ENCODE data around the gene RGS8.

RGS8 gene

GRCh38 chr1:182688436-182689205 lies 4.2 kb upstream of the RGS8 start:
- WGBS (ENCODE audit: insufficient coverage) = 92% methylated on average over 6 of the region's 8 CpGs

GRCh38 chr1:182687361-182687760 lies 3.0 kb upstream of the RGS8 start:
- CTCF ChIA-PET = no interaction called here
- H3K9me3 ChIP-seq (ENCODE audit: control extremely low read depth in 1 of 5, control insufficient read depth in 4 of 5, insufficient read depth in 2 of 5, low read depth in 1 of 5, low read length in 4 of 5) = peaks cover 0 to 4% (median 2%) of the 10 kb centered on the region in 5 experiments
- POLR2A ChIA-PET = no interaction called here
- no peak overlapping the region for H3K4me3 ChIP-seq (ENCODE audit: control insufficient read depth in 1 of 7, extremely low read depth in 1 of 7, insufficient read depth in 4 of 7, low read depth in 2 of 7, low read length in 6 of 7)
- no peaks in the 10 kb centered on the region for H3K36me3 ChIP-seq (ENCODE audit: control insufficient read depth in 4 of 4, insufficient read depth in 4 of 4, low read length in 3 of 4)
- H3K27me3 ChIP-seq (replicated peaks in 2 of 5; ENCODE audit: control insufficient read depth in 4 of 5, insufficient read depth in 5 of 5, low read length in 4 of 5) = peaks cover 8 to 47% (median 27%) of the 10 kb centered on the region in 5 experiments
- no peak overlapping the region for H3K27ac ChIP-seq (ENCODE audit: insufficient read depth in 1 of 2, low read depth in 1 of 2, low read length in 2 of 2, poor library complexity in 1 of 2, severe bottlenecking in 2 of 2)
- H3K4me1 ChIP-seq (ENCODE audit: control extremely low read depth in 1 of 4, control insufficient read depth in 4 of 4, insufficient read depth in 4 of 4, low read length in 3 of 4) = no peaks in the 10 kb centered on the region
- no peak for DNase-seq

More at GRCh38 chr1:182688436-182689205, 4.2 kb upstream of the RGS8 start:
- Histone ChIP-seq H3K27ac (ENCODE audit: insufficient read depth in 1 of 2, low read depth in 1 of 2, low read length in 2 of 2, poor library complexity in 1 of 2, severe bottlenecking in 2 of 2) (no peak overlapping the region), H3K27me3 (replicated peaks in 2 of 5; ENCODE audit: control insufficient read depth in 4 of 5, insufficient read depth in 5 of 5, low read length in 4 of 5) (peaks cover 4 to 36% (median 21%) of the 10 kb centered on the region in 5 experiments), H3K36me3 (ENCODE audit: control insufficient read depth in 4 of 4, insufficient read depth in 4 of 4, low read length in 3 of 4) (no peaks in the 10 kb centered on the region), H3K9me3 (ENCODE audit: control extremely low read depth in 1 of 5, control insufficient read depth in 4 of 5, insufficient read depth in 2 of 5, low read depth in 1 of 5, low read length in 4 of 5) (peaks cover 0 to 4% (median 2%) of the 10 kb centered on the region in 5 experiments), H3K4me3 (ENCODE audit: control insufficient read depth in 1 of 7, extremely low read depth in 1 of 7, insufficient read depth in 4 of 7, low read depth in 2 of 7, low read length in 6 of 7) (no peak overlapping the region), H3K4me1 (ENCODE audit: control extremely low read depth in 1 of 4, control insufficient read depth in 4 of 4, insufficient read depth in 4 of 4, low read length in 3 of 4) (no peaks in the 10 kb centered on the region)
- ChIA-PET CTCF (interaction anchor here (0.7 kb wide), 1 partner anchor 8 kb away, joined by 3 read pairs; no protein-coding TSS in a partner anchor), POLR2A (no interaction called here)
- no peak for DNase-seq

DNA sequence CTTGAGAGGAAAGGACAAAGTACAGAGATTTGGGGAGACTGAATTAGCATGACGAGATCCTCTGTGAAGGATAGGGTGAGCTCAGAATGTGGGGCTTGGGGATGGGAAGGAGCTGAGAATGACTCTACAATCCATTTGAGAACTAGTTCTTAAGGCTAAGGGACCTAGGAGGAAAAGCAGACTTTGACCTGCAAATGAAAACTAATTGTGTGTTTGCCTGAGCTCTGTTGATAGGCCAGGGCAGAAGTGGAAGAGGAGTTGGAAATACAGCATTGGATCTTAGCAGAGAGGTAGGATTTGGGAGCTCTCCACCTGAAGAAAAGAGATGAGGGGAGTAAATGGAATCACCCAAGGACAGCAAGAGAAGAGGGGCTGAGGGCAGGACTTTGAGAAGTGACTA lies 2.1 kb upstream of the RGS8 start:
- ChIA-PET CTCF (interaction anchor here (1.7 to 2.1 kb wide), 2 partner anchors 10 to 13 kb away, joined by 5 to 7 read pairs; no protein-coding TSS in a partner anchor), POLR2A (no interaction called here)
- DNase-seq = no peak
- Histone ChIP-seq H3K27me3 (replicated peaks in 2 of 5; ENCODE audit: control insufficient read depth in 4 of 5, insufficient read depth in 5 of 5, low read length in 4 of 5) (peaks cover 12 to 50% (median 34%) of the 10 kb centered on the region in 5 experiments), H3K9me3 (ENCODE audit: control extremely low read depth in 1 of 5, control insufficient read depth in 4 of 5, insufficient read depth in 2 of 5, low read depth in 1 of 5, low read length in 4 of 5) (peaks cover 0 to 4% (median 2%) of the 10 kb centered on the region in 5 experiments), H3K36me3 (ENCODE audit: control insufficient read depth in 4 of 4, insufficient read depth in 4 of 4, low read length in 3 of 4) (no peaks in the 10 kb centered on the region), H3K4me1 (ENCODE audit: control extremely low read depth in 1 of 4, control insufficient read depth in 4 of 4, insufficient read depth in 4 of 4, low read length in 3 of 4) (no peaks in the 10 kb centered on the region), H3K27ac (ENCODE audit: insufficient read depth in 1 of 2, low read depth in 1 of 2, low read length in 2 of 2, poor library complexity in 1 of 2, severe bottlenecking in 2 of 2) (no peak overlapping the region), H3K4me3 (ENCODE audit: control insufficient read depth in 1 of 7, extremely low read depth in 1 of 7, insufficient read depth in 4 of 7, low read depth in 2 of 7, low read length in 6 of 7) (no peak overlapping the region)
- WGBS (ENCODE audit: insufficient coverage) = 100% methylated on average over 1 of the region's 1 CpG

GRCh38 chr1:182685215-182685614 lies 828 bp upstream of the RGS8 start:
- CTCF ChIA-PET = interaction anchor here (1.1 to 2.1 kb wide), 3 partner anchors 9 to 82 kb away, joined by 3 to 7 read pairs (median 5); no protein-coding TSS in a partner anchor
- POLR2A ChIA-PET = interaction anchor here (0.6 kb wide), 1 partner anchor 10 kb away, joined by 5 read pairs; no protein-coding TSS in a partner anchor
- WGBS (ENCODE audit: insufficient coverage) = 79% methylated on average over 4 of the region's 4 CpGs

DNA sequence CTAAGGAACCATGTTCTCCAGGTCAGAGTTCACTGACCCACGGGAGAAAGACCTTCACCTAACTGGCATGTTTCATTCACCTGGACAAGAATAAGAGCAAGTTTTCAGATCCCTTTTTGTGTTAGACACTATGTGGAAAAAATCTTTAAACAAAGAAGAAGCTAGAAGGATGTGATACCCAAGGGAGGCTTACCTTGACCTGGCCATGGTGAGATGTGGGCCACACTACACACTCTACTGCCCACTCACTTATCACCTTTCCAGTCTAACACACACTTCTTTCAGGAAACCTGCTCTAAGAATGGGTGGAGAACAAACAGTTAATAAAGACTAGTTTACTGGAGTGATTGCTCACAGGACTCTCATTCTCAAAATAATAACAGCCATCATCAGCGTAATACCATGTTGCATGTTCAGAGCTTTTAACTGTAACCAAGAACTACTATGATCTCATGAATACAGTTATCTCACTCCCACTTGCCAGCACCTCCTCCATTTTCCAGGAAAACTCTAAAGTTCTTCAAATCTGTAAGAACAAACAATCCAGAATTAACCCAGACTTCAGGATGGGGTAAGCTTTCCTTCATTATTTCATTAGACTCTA lies 1.4 kb downstream of the RGS8 start:
- H3K27ac ChIP-seq (ENCODE audit: insufficient read depth in 1 of 2, low read depth in 1 of 2, low read length in 2 of 2, poor library complexity in 1 of 2, severe bottlenecking in 2 of 2) = no peak overlapping the region
- H3K4me1 ChIP-seq (ENCODE audit: control extremely low read depth in 1 of 4, control insufficient read depth in 4 of 4, insufficient read depth in 4 of 4, low read length in 3 of 4) = no peaks in the 10 kb centered on the region
- H3K4me3 ChIP-seq (ENCODE audit: control insufficient read depth in 1 of 7, extremely low read depth in 1 of 7, insufficient read depth in 4 of 7, low read depth in 2 of 7, low read length in 6 of 7) = no peak overlapping the region
- ChIA-PET CTCF (interaction anchor here (0.8 kb wide), 1 partner anchor 7 kb away, joined by 3 read pairs; no protein-coding TSS in a partner anchor), POLR2A (interaction anchor here (0.6 kb wide), 1 partner anchor 92 kb away, joined by 3 read pairs; no protein-coding TSS in a partner anchor)
- no peaks in the 10 kb centered on the region for H3K36me3 ChIP-seq (ENCODE audit: control insufficient read depth in 4 of 4, insufficient read depth in 4 of 4, low read length in 3 of 4)
- no peak for DNase-seq
- 91% methylated on average over 2 of the region's 2 CpGs for WGBS (ENCODE audit: insufficient coverage)
- H3K27me3 ChIP-seq (replicated peaks in 2 of 5; ENCODE audit: control insufficient read depth in 4 of 5, insufficient read depth in 5 of 5, low read length in 4 of 5) = peaks cover 11 to 53% (median 37%) of the 10 kb centered on the region in 5 experiments
- no peaks in the 10 kb centered on the region for H3K9me3 ChIP-seq (ENCODE audit: control extremely low read depth in 1 of 5, control insufficient read depth in 4 of 5, insufficient read depth in 2 of 5, low read depth in 1 of 5, low read length in 4 of 5)

More at GRCh38 chr1:182685215-182685614, 828 bp upstream of the RGS8 start:
- Histone ChIP-seq H3K27me3 (replicated peaks in 2 of 5; ENCODE audit: control insufficient read depth in 4 of 5, insufficient read depth in 5 of 5, low read length in 4 of 5) (peaks cover 11 to 53% (median 36%) of the 10 kb centered on the region in 5 experiments), H3K4me1 (ENCODE audit: control extremely low read depth in 1 of 4, control insufficient read depth in 4 of 4, insufficient read depth in 4 of 4, low read length in 3 of 4) (no peaks in the 10 kb centered on the region), H3K27ac (ENCODE audit: insufficient read depth in 1 of 2, low read depth in 1 of 2, low read length in 2 of 2, poor library complexity in 1 of 2, severe bottlenecking in 2 of 2) (no peak overlapping the region), H3K9me3 (ENCODE audit: control extremely low read depth in 1 of 5, control insufficient read depth in 4 of 5, insufficient read depth in 2 of 5, low read depth in 1 of 5, low read length in 4 of 5) (no peaks in the 10 kb centered on the region), H3K4me3 (ENCODE audit: control insufficient read depth in 1 of 7, extremely low read depth in 1 of 7, insufficient read depth in 4 of 7, low read depth in 2 of 7, low read length in 6 of 7) (no peak overlapping the region), H3K36me3 (ENCODE audit: control insufficient read depth in 4 of 4, insufficient read depth in 4 of 4, low read length in 3 of 4) (no peaks in the 10 kb centered on the region)
- no peak for DNase-seq

- WGBS (ENCODE audit: insufficient coverage) = 100% methylated on average over 1 of the region's 1 CpG
- ChIA-PET CTCF (interaction anchor here (0.8 kb wide), 1 partner anchor 8 kb away, joined by 3 read pairs; no protein-coding TSS in a partner anchor), POLR2A (no interaction called here)
- H3K27me3 ChIP-seq (replicated peaks in 2 of 5; ENCODE audit: control insufficient read depth in 4 of 5, insufficient read depth in 5 of 5, low read length in 4 of 5) = peaks cover 8 to 53% (median 37%) of the 10 kb centered on the region in 5 experiments
- H3K4me1 ChIP-seq (ENCODE audit: control extremely low read depth in 1 of 4, control insufficient read depth in 4 of 4, insufficient read depth in 4 of 4, low read length in 3 of 4) = no peaks in the 10 kb centered on the region
- no peaks in the 10 kb centered on the region for H3K9me3 ChIP-seq (ENCODE audit: control extremely low read depth in 1 of 5, control insufficient read depth in 4 of 5, insufficient read depth in 2 of 5, low read depth in 1 of 5, low read length in 4 of 5)
- H3K27ac ChIP-seq (ENCODE audit: insufficient read depth in 1 of 2, low read depth in 1 of 2, low read length in 2 of 2, poor library complexity in 1 of 2, severe bottlenecking in 2 of 2) = no peak overlapping the region
- no peak for DNase-seq
- H3K4me3 ChIP-seq (ENCODE audit: control insufficient read depth in 1 of 7, extremely low read depth in 1 of 7, insufficient read depth in 4 of 7, low read depth in 2 of 7, low read length in 6 of 7) = no peak overlapping the region
- H3K36me3 ChIP-seq (ENCODE audit: control insufficient read depth in 4 of 4, insufficient read depth in 4 of 4, low read length in 3 of 4) = no peaks in the 10 kb centered on the region
Observed at GRCh38 chr1:182682406-182682805, 2.0 kb downstream of the RGS8 start.

DNA sequence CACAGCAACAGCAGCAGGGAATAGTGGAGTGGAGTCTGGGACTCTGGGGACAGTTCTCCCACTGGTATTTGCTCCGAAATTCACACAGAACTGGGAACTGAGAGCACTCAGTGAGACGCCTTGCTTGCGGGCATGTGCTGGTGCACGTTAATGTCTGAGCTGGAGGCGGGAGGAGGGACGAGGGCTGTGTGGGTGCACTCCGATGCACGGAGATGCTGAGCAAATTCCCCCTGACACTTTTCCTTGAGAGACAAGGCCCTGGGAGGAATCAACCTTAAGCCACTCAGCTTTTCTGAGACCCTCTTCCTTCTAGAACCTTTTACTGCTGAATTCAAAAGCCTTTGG lies 2.8 kb downstream of the RGS8 start:
- no peaks in the 10 kb centered on the region for H3K9me3 ChIP-seq (ENCODE audit: control extremely low read depth in 1 of 5, control insufficient read depth in 4 of 5, insufficient read depth in 2 of 5, low read depth in 1 of 5, low read length in 4 of 5)
- DNase-seq = no peak
- POLR2A ChIA-PET = no interaction called here
- H3K36me3 ChIP-seq (ENCODE audit: control insufficient read depth in 4 of 4, insufficient read depth in 4 of 4, low read length in 3 of 4) = no peaks in the 10 kb centered on the region
- H3K4me1 ChIP-seq (ENCODE audit: control extremely low read depth in 1 of 4, control insufficient read depth in 4 of 4, insufficient read depth in 4 of 4, low read length in 3 of 4) = no peaks in the 10 kb centered on the region
- no peak overlapping the region for H3K27ac ChIP-seq (ENCODE audit: insufficient read depth in 1 of 2, low read depth in 1 of 2, low read length in 2 of 2, poor library complexity in 1 of 2, severe bottlenecking in 2 of 2)
- no peak overlapping the region for H3K4me3 ChIP-seq (ENCODE audit: control insufficient read depth in 1 of 7, extremely low read depth in 1 of 7, insufficient read depth in 4 of 7, low read depth in 2 of 7, low read length in 6 of 7)
- 92% methylated on average over 8 of the region's 8 CpGs for WGBS (ENCODE audit: insufficient coverage)
- H3K27me3 ChIP-seq (replicated peaks in 2 of 5; ENCODE audit: control insufficient read depth in 4 of 5, insufficient read depth in 5 of 5, low read length in 4 of 5) = peaks cover 8 to 46% (median 33%) of the 10 kb centered on the region in 5 experiments
- CTCF ChIA-PET = interaction anchor here (0.8 to 1.0 kb wide), 2 partner anchors 9 to 65 kb away, joined by 3 read pairs; no protein-coding TSS in a partner anchor

Measured in common myeloid progenitor, CD34-positive (primary cell).